ENCODE measurements around the gene IFNA17. TPM values are rescaled to one million over a fixed set of nuclear protein-coding genes. Genes with fewer than 3 reads are reported as not detected.
"Not testable (repeated sequence)": the region's sequence is repeated elsewhere in the genome, so short reads cannot be mapped to it uniquely, and the experiment has no call there.

IFNA17 gene
- total RNA-seq, 1 donor from 2014 or later, result not detected

- DNase-seq (ENCODE audit: low spot score, unreplicated experiment); H3K27ac Mint-ChIP-seq; H3K9me3 Mint-ChIP-seq (ENCODE audit: low read depth); H3K4me1 Mint-ChIP-seq (ENCODE audit: low read depth); H3K36me3 Mint-ChIP-seq (ENCODE audit: insufficient read depth); H3K4me3 Mint-ChIP-seq (ENCODE audit: low read depth): not testable (repeated sequence)
- H3K27me3 Mint-ChIP-seq, result peaks cover 12% of the 10 kb centered on the region
- peak; percentile 49 for TF ChIP-seq CTCF (IDR thresholded peaks at IDR 0.05; ENCODE audit: unreplicated experiment)
Observed at GRCh38 chr9:21213411-21214326, 14.4 kb downstream of the IFNA17 start.

GRCh38 chr9:21212160-21212559, 15.9 kb downstream of the IFNA17 start:
- not testable (repeated sequence) for H3K27ac Mint-ChIP-seq; DNase-seq (ENCODE audit: low spot score, unreplicated experiment); H3K4me3 Mint-ChIP-seq (ENCODE audit: low read depth); H3K36me3 Mint-ChIP-seq (ENCODE audit: insufficient read depth); H3K9me3 Mint-ChIP-seq (ENCODE audit: low read depth); H3K4me1 Mint-ChIP-seq (ENCODE audit: low read depth)
- peaks cover 12% of the 10 kb centered on the region for H3K27me3 Mint-ChIP-seq

- not testable (repeated sequence) for DNase-seq (ENCODE audit: low spot score, unreplicated experiment); H3K27me3 Mint-ChIP-seq; H3K4me1 Mint-ChIP-seq (ENCODE audit: low read depth); H3K27ac Mint-ChIP-seq; H3K36me3 Mint-ChIP-seq (ENCODE audit: insufficient read depth); H3K4me3 Mint-ChIP-seq (ENCODE audit: low read depth); H3K9me3 Mint-ChIP-seq (ENCODE audit: low read depth)
Observed at GRCh38 chr9:21210782-21211181, 17.2 kb downstream of the IFNA17 start.

- Mint-ChIP-seq H3K4me3 (ENCODE audit: low read depth) (no peak overlapping the region), H3K27me3 (peaks cover 4% of the 10 kb centered on the region), H3K27ac (no peak overlapping the region), H3K36me3 (ENCODE audit: insufficient read depth) (no peaks in the 10 kb centered on the region), H3K4me1 (ENCODE audit: low read depth) (no peaks in the 10 kb centered on the region), H3K9me3 (ENCODE audit: low read depth) (no peaks in the 10 kb centered on the region)
- TF ChIP-seq CTCF (IDR thresholded peaks at IDR 0.05; ENCODE audit: unreplicated experiment), result no peak
- DNase-seq (ENCODE audit: low spot score, unreplicated experiment), result no peak
Observed at GRCh38 chr9:21210311-21210710, 17.7 kb downstream of the IFNA17 start.

- not testable (repeated sequence) for H3K9me3 Mint-ChIP-seq (ENCODE audit: low read depth); H3K27me3 Mint-ChIP-seq; H3K27ac Mint-ChIP-seq; DNase-seq (ENCODE audit: low spot score, unreplicated experiment); H3K4me1 Mint-ChIP-seq (ENCODE audit: low read depth); H3K36me3 Mint-ChIP-seq (ENCODE audit: insufficient read depth); H3K4me3 Mint-ChIP-seq (ENCODE audit: low read depth)
Observed at GRCh38 chr9:21207043-21207442, 21.0 kb downstream of the IFNA17 start, which contains the start of gene IFNA10. IFNA10 (minus strand) TSS chr9:21207143; CDS start chr9:21207097, 46 bp downstream.

- Mint-ChIP-seq H3K27me3 (peaks cover 22% of the 10 kb centered on the region), H3K36me3 (ENCODE audit: insufficient read depth) (no peaks in the 10 kb centered on the region), H3K4me1 (ENCODE audit: low read depth) (no peaks in the 10 kb centered on the region), H3K4me3 (ENCODE audit: low read depth) (no peak overlapping the region), H3K9me3 (ENCODE audit: low read depth) (peaks cover 6% of the 10 kb centered on the region), H3K27ac (no peak overlapping the region)
- TF ChIP-seq CTCF (IDR thresholded peaks at IDR 0.05; ENCODE audit: unreplicated experiment), result no peak
- DNase-seq (ENCODE audit: low spot score, unreplicated experiment), result no peak
Observed at GRCh38 chr9:21205204-21205603, 22.8 kb downstream of the IFNA17 start.

GRCh38 chr9:21202105-21202504, 25.9 kb downstream of the IFNA17 start, which contains the start of gene IFNA7:
IFNA7 (minus strand) TSS chr9:21202205; CDS start chr9:21202165, 40 bp downstream.
- peaks cover 24% of the 10 kb centered on the region for H3K27me3 Mint-ChIP-seq
- not testable (repeated sequence) for H3K4me3 Mint-ChIP-seq (ENCODE audit: low read depth); H3K9me3 Mint-ChIP-seq (ENCODE audit: low read depth); DNase-seq (ENCODE audit: low spot score, unreplicated experiment); H3K36me3 Mint-ChIP-seq (ENCODE audit: insufficient read depth); H3K4me1 Mint-ChIP-seq (ENCODE audit: low read depth); H3K27ac Mint-ChIP-seq

Data from progenitor cell of endocrine pancreas (in vitro differentiated cells).